B cell (primary cell): ENCODE data around the gene BID.

Experiments
- EZH2 ChIP-seq: IDR thresholded peaks from 2 replicates; pipeline ENCODE4 v1.6.1; 2012; ENCODE audit warnings: borderline replicate concordance, low read depth, mild to moderate bottlenecking, moderate library complexity, low read length; ENCODE audit not compliant: insufficient read depth, poor library complexity, severe bottlenecking
- TF ChIP-seq, protein P1 (sequence below): fragments of 200-600 bp; IDR thresholded peaks from one replicate; pipeline ENCODE4 v1.8.0; 2022; ENCODE audit warnings: antibody characterized with exemption, mild to moderate bottlenecking

DNA sequence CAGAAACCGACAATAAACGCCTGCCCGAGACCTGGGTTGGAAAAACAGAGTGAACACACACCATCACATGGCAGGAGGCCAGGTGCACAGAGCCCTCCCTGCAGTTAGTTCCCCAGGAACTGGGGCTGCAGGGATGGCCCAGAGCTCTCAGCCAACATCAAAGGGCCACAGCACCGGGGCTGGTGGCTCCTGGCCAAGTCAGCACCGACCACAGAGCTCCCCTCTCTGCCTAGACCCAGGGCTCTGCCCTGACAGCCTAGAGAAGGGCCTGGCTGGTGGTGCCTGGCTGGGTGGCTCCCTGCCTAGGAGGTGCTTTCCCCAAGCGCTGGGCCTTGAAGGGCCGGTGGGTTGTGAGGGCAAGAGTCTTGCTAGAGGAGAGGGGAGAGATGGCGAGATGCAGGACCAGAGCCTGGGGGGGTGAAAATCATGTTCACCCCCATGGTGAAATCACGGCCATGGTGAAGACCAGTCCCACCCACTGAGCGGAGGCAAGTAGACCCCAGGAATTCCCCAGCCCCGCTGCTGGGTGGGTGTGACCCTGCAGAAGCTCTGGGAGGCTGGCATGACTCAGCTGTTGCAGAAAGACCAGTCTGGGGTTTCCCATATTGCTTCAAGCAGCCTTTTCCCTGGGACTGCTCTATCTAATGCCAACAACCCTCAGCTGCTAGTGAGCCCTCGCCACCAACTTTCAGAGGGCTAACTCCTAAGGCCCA is 7.2 kb upstream of the BID start:
- TF ChIP-seq, protein P1, sequence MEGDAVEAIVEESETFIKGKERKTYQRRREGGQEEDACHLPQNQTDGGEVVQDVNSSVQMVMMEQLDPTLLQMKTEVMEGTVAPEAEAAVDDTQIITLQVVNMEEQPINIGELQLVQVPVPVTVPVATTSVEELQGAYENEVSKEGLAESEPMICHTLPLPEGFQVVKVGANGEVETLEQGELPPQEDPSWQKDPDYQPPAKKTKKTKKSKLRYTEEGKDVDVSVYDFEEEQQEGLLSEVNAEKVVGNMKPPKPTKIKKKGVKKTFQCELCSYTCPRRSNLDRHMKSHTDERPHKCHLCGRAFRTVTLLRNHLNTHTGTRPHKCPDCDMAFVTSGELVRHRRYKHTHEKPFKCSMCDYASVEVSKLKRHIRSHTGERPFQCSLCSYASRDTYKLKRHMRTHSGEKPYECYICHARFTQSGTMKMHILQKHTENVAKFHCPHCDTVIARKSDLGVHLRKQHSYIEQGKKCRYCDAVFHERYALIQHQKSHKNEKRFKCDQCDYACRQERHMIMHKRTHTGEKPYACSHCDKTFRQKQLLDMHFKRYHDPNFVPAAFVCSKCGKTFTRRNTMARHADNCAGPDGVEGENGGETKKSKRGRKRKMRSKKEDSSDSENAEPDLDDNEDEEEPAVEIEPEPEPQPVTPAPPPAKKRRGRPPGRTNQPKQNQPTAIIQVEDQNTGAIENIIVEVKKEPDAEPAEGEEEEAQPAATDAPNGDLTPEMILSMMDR = no peak
- TF ChIP-seq EZH2 = no peak
